Upper lobe of right lung (tissue), 1 donor: ENCODE data around the gene ZDHHC14. TPM values are rescaled to one million over a fixed set of nuclear protein-coding genes. Genes with fewer than 3 reads are reported as not detected.
A peak's percentile ranks its signal among the peaks of the same experiment; 100 is the strongest.

ENCODE experiments used
- ATAC-seq: fragments of 200-7000 bp; cut with Tn5 transposase; one replicate; pipeline ENCODE4 v1.9.1; 2020; ENCODE audit warnings: mild to moderate bottlenecking, moderate library complexity
- DNase-seq: peaks from one replicate; pipeline ENCODE4 v3.0.0-alpha.2; 2020
- H3K27ac ChIP-seq: fragments of 200-600 bp; one replicate; pipeline ENCODE4 v1.8.0; 2022
- H3K27me3 ChIP-seq: fragments of 200-600 bp; one replicate; pipeline ENCODE4 v1.8.0; 2022; ENCODE audit warnings: mild to moderate bottlenecking
- H3K36me3 ChIP-seq: fragments of 200-600 bp; one replicate; pipeline ENCODE4 v1.8.0; 2022
- H3K4me1 ChIP-seq: fragments of 200-600 bp; one replicate; pipeline ENCODE4 v1.8.0; 2022
- H3K4me3 ChIP-seq: fragments of 200-600 bp; one replicate; pipeline ENCODE4 v1.8.0; 2022; ENCODE audit warnings: mild to moderate bottlenecking
- H3K9me3 ChIP-seq: fragments of 200-600 bp; one replicate; pipeline ENCODE4 v1.8.0; 2022
- CTCF ChIP-seq: fragments of 200-600 bp; IDR thresholded peaks from one replicate; pipeline ENCODE4 v1.8.0; 2022; ENCODE audit warnings: antibody characterized with exemption
- intact Hi-C: fragments of 100-400 bp; cut with DNase I; formaldehyde crosslinking; loops from one replicate; pipeline ENCODE4 v1.11.0; 2022
- total RNA-seq: library from RNA; stranded (reverse); fragmentation: NEBNext Ultra II Directional; extraction: Animal tissue kit (Norgen Biotek cat#: 25700); gene quantifications from one replicate; pipeline ENCODE4 v1.2.1, GENCODE V29; 2021
- donor health status: DM: no; HTN: yes; CAD: no; lungs with severe emphysema.

Gene ZDHHC14
- total RNA-seq, 1 donor from 2014 or later = 12.2 TPM

DNA sequence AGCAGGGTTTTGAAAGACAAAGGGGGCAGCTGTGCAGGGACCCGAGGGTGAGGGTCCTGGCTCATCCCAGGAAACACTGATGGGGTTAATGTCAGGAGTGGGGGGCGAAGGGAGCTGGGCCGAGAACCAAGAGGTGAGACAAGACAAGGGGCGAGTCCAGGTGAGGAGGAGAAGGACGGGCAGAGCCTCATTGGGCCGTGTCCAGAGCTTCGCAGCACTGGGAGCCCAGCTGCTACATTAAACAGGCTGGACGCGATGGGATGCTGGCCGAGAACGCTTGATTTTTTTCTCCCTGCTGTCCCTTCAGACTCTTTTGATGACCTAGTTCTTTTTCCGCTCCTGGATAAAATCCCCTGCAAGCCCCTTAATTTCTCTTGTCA is 269.3 kb downstream of the ZDHHC14 start:
- Histone ChIP-seq H3K27ac (no peak overlapping the region), H3K36me3 (no peaks in the 10 kb centered on the region), H3K27me3 (no peaks in the 10 kb centered on the region), H3K4me3 (no peak overlapping the region), H3K9me3 (no peaks in the 10 kb centered on the region), H3K4me1 (no peaks in the 10 kb centered on the region)
- TF ChIP-seq CTCF = no peak
- intact Hi-C loops = no loop called here
- DNase-seq (no peak), ATAC-seq (peak; percentile 4)

GRCh38 chr6:157650801-157651200 is 269.8 kb downstream of the ZDHHC14 start:
- Histone ChIP-seq H3K27ac (no peak overlapping the region), H3K36me3 (no peaks in the 10 kb centered on the region), H3K27me3 (no peaks in the 10 kb centered on the region), H3K4me1 (no peaks in the 10 kb centered on the region), H3K4me3 (no peak overlapping the region), H3K9me3 (no peaks in the 10 kb centered on the region)
- TF ChIP-seq CTCF = no peak
- DNase-seq (peak; percentile 39), ATAC-seq (no peak)
- intact Hi-C loops = no loop called here

GRCh38 chr6:157651731-157652490 is 270.9 kb downstream of the ZDHHC14 start:
- H3K36me3 ChIP-seq = no peaks in the 10 kb centered on the region
- peak; percentile 47 for DNase-seq
- no peaks in the 10 kb centered on the region for H3K4me1 ChIP-seq
- H3K4me3 ChIP-seq = no peak overlapping the region
- no peaks in the 10 kb centered on the region for H3K9me3 ChIP-seq
- H3K27ac ChIP-seq = no peak overlapping the region
- no peaks in the 10 kb centered on the region for H3K27me3 ChIP-seq
- intact Hi-C loops = no loop called here
- no peak for ATAC-seq
- TF ChIP-seq CTCF = no peak

DNA sequence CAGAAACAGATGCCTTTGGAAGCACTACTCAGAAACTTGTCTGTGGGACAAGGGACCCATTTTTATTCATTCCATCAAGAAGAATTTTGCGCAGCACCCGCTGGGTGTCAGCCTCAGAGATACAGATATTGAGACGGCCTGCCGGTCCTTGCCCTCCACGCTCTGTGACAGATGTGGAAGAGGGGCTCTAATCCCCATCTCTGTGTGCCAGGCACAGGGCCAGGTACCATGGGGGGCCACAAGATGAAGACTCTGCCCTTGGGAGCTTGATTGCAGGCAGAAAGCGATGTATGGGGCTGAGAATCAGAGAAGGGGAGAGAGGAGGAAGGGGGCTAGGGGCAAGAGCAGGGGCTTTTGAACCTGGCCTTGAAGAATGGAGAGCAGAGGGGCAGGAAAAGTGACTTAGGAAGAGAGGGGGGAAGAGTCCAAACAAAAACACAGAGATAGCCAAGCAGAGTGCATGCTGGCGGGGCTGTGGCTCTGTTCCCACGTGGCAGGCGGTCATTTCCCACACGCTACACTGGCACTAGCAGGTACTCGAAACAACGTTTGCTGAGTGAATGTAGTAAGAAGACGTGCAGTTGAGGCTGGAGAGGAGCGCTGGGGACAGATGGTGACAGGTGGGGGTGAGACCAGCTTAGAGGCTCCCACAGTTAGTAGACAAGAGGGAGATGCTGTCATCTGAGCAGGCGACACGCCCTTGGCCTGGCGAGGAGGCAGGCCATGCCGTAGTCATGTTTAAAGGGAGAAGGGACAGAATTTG is 271.8 kb downstream of the ZDHHC14 start:
- DNase-seq = peak; percentile 33
- TF ChIP-seq CTCF = no peak
- Histone ChIP-seq H3K4me1 (no peaks in the 10 kb centered on the region), H3K9me3 (no peaks in the 10 kb centered on the region), H3K4me3 (no peak overlapping the region), H3K27me3 (no peaks in the 10 kb centered on the region), H3K27ac (no peak overlapping the region), H3K36me3 (no peaks in the 10 kb centered on the region)
- intact Hi-C loops = no loop called here
- ATAC-seq = no peak

DNA sequence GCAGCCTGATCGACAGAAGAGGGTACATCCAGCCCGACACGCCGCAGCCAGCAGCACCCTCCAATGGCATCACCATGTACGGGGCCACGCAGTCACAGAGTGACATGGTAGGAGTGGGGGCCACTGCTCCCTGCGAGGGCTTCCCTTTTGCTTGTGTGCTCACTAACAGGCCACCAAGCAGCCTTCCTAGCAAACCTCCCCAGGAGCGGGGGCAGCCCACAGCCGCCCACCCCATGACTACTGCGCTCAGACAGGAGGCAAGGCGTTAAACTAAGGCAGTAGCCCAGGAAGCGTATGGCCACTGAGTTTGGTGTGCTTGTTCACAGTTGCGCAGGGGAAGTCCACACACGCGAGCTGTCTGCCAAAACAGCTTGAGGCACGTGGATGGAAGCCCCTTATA is 272.5 kb downstream of the ZDHHC14 start:
- intact Hi-C loops = no loop called here
- DNase-seq = no peak
- H3K27ac ChIP-seq = no peak overlapping the region
- TF ChIP-seq CTCF = no peak
- no peaks in the 10 kb centered on the region for H3K4me1 ChIP-seq
- H3K4me3 ChIP-seq = no peak overlapping the region
- no peaks in the 10 kb centered on the region for H3K36me3 ChIP-seq
- no peak for ATAC-seq
- no peaks in the 10 kb centered on the region for H3K9me3 ChIP-seq
- no peaks in the 10 kb centered on the region for H3K27me3 ChIP-seq
